ENCODE data around the gene LRRC18. TPM values are rescaled to one million over a fixed set of nuclear protein-coding genes. Genes with fewer than 3 reads are reported as not detected.

The LRRC18 gene
- not detected for total RNA-seq

DNA sequence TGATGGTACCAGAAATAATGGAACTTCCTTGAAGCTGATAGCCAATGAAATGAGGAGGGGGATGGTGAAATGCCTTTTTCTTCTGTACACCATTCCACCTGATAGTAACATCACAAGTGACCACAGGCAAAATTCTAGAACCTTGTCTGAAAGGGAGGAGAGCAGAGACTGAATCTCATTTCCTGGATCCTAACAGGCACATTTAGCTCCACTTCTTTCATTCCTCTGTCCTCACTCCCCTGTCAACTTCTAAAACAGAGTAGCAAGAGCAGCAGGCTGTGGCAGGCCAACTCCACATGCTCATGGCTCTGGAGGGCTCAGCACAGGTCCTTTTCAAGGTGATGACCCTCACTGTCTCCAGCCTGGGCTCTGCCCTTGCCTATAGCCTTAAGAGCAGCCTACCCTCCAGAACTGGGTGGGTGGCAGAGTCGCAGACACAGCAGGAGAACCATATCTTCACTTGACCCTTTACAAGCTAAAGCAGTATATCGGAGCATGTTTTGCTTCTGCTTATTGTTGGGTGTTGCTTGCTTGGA, at the start of gene LRRC18:
LRRC18 (minus strand) TSS at position 51 of the 536 bp plus-strand sequence. CDS start 25,685 bp downstream, outside the sequence.
- no peaks in the 10 kb centered on the region for H3K4me1 Mint-ChIP-seq
- no peaks in the 10 kb centered on the region for H3K9me3 Mint-ChIP-seq (ENCODE audit: low read depth)
- H3K27me3 Mint-ChIP-seq, result no peaks in the 10 kb centered on the region
- CTCF ChIA-PET, result no interaction called here
- no peak within 1 kb of the TSS for H3K4me3 Mint-ChIP-seq
- H3K27ac Mint-ChIP-seq, result no peak within 1 kb of the TSS
- ATAC-seq, result no peak
- H3K36me3 Mint-ChIP-seq, result no peaks in the 10 kb centered on the region
- DNase-seq, result peak; percentile 27

DNA sequence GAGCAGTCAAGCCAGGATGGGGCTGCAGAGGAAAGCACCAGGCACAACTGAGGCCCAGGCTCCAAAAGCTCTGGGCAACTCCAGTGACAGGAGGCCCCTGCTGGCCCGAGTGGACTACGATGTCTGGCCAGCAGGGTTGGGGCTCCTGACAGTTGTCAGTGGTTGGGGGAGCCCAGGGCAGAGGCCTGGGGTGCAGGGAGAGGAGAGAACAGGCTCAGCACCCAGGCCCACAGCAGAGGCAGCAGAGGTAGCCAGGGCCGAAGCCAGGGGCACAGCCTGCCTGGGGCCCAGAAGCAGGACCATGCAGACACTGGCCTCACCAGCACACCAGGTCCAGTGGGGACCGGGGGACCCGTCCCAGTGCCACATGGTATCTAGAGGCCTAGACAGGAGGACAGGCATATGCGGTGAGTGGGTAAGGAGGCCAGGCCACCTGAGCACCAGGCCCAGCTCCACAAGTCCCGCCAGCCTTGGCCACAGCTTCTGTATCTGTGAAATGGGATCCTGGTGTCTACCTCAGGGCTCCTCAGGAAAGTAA, 46.0 kb upstream of the LRRC18 start:
- no peaks in the 10 kb centered on the region for H3K4me1 Mint-ChIP-seq
- H3K27me3 Mint-ChIP-seq, result no peaks in the 10 kb centered on the region
- H3K9me3 Mint-ChIP-seq (ENCODE audit: low read depth), result no peaks in the 10 kb centered on the region
- H3K27ac Mint-ChIP-seq, result no peak overlapping the region
- H3K4me3 Mint-ChIP-seq, result no peak overlapping the region
- DNase-seq (no peak), ATAC-seq (no peak)
- H3K36me3 Mint-ChIP-seq, result no peaks in the 10 kb centered on the region
- CTCF ChIA-PET, result no interaction called here

GRCh38 chr10:48983648-48984351, 44.2 kb upstream of the LRRC18 start:
- ATAC-seq, result no peak
- H3K27me3 Mint-ChIP-seq, result no peaks in the 10 kb centered on the region
- H3K27ac Mint-ChIP-seq, result no peak overlapping the region
- CTCF ChIA-PET, result no interaction called here
- H3K4me1 Mint-ChIP-seq, result no peaks in the 10 kb centered on the region
- H3K36me3 Mint-ChIP-seq, result no peaks in the 10 kb centered on the region
- DNase-seq, result no peak
- no peak overlapping the region for H3K4me3 Mint-ChIP-seq
- H3K9me3 Mint-ChIP-seq (ENCODE audit: low read depth), result no peaks in the 10 kb centered on the region

DNA sequence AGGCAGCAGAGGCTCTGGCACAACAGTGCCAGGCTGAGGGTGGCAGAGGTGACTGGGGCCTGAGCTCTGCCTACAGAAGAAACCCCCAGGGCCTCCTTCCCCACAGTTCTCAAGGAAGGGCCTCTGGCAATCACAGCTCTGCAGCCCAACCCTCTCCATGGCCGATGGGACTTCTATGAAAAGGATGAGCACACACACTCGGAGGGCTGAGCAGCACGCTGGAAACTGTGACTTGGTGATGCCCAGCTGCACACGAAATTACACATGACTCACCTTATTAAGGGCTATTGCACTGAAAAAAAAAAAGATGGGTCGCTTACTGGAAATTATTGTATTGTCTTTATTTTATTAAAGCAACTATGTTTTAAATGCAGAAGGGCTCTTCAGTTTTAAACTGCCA, 42.9 kb upstream of the LRRC18 start:
- ATAC-seq, result no peak
- no peak overlapping the region for H3K27ac Mint-ChIP-seq
- CTCF ChIA-PET, result interaction anchor here (1.0 to 3.5 kb wide), 6 partner anchors 26 to 536 kb away, joined by 3 to 9 read pairs (median 4); no protein-coding TSS in a partner anchor
- no peaks in the 10 kb centered on the region for H3K27me3 Mint-ChIP-seq
- H3K4me1 Mint-ChIP-seq, result no peaks in the 10 kb centered on the region
- DNase-seq, result no peak
- H3K36me3 Mint-ChIP-seq, result no peaks in the 10 kb centered on the region
- H3K4me3 Mint-ChIP-seq, result no peak overlapping the region
- no peaks in the 10 kb centered on the region for H3K9me3 Mint-ChIP-seq (ENCODE audit: low read depth)

DNA sequence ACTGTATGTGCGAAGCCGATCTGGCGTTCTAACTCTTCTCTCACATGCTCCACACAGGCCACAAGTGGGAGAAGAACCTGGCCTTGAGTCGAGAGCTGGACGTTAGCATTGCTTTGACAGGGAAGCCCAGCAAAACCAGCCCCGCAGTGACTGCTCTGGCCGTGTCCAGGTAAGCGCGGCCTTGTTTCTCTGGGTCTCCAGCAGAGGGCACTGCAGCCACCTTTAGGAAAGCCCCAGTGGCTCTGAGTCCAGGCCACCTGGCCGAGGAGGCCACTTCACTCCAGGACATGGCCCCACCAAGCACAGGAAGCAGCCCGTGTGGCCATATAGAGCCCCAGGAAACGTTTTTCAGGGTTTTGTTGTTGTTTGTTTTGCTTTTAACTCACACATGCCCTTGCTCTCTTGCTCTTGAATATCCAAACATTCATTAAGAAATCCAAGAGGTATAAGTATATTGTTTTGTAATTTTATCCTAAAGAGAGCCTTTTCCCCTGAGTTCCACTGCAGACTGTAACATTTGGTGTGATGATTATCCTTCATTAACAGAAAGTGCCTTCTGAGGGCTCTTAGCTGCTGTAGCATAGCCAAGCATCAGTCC, 41.8 kb upstream of the LRRC18 start:
- Mint-ChIP-seq H3K27ac (no peak overlapping the region), H3K4me1 (no peaks in the 10 kb centered on the region), H3K4me3 (no peak overlapping the region), H3K9me3 (ENCODE audit: low read depth) (no peaks in the 10 kb centered on the region), H3K36me3 (no peaks in the 10 kb centered on the region), H3K27me3 (no peaks in the 10 kb centered on the region)
- ATAC-seq, result peak; percentile 66
- peak; percentile 61 for DNase-seq
- CTCF ChIA-PET, result interaction anchor here (1.0 to 3.5 kb wide), 5 partner anchors 183 to 537 kb away, joined by 3 to 9 read pairs (median 5); no protein-coding TSS in a partner anchor

- Mint-ChIP-seq H3K4me1 (no peaks in the 10 kb centered on the region), H3K27me3 (no peaks in the 10 kb centered on the region), H3K4me3 (no peak overlapping the region), H3K27ac (no peak overlapping the region), H3K36me3 (no peaks in the 10 kb centered on the region), H3K9me3 (ENCODE audit: low read depth) (no peaks in the 10 kb centered on the region)
- ATAC-seq (no peak), DNase-seq (no peak)
- CTCF ChIA-PET, result interaction anchor here (1.7 to 3.3 kb wide), 2 partner anchors 186 to 533 kb away, joined by 4 to 9 read pairs; no protein-coding TSS in a partner anchor
Measured at GRCh38 chr10:48978318-48978717, 38.7 kb upstream of the LRRC18 start.

- DNase-seq, result no peak
- H3K36me3 Mint-ChIP-seq, result no peaks in the 10 kb centered on the region
- no peak overlapping the region for H3K4me3 Mint-ChIP-seq
- no peak overlapping the region for H3K27ac Mint-ChIP-seq
- ATAC-seq, result no peak
- no peaks in the 10 kb centered on the region for H3K9me3 Mint-ChIP-seq (ENCODE audit: low read depth)
- CTCF ChIA-PET, result interaction anchor here (0.8 to 1.1 kb wide), 3 partner anchors 188 to 533 kb away, joined by 3 to 4 read pairs (median 3); no protein-coding TSS in a partner anchor
- no peaks in the 10 kb centered on the region for H3K4me1 Mint-ChIP-seq
- peaks cover 3% of the 10 kb centered on the region for H3K27me3 Mint-ChIP-seq
Measured at GRCh38 chr10:48976196-48976595, 36.6 kb upstream of the LRRC18 start.

DNA sequence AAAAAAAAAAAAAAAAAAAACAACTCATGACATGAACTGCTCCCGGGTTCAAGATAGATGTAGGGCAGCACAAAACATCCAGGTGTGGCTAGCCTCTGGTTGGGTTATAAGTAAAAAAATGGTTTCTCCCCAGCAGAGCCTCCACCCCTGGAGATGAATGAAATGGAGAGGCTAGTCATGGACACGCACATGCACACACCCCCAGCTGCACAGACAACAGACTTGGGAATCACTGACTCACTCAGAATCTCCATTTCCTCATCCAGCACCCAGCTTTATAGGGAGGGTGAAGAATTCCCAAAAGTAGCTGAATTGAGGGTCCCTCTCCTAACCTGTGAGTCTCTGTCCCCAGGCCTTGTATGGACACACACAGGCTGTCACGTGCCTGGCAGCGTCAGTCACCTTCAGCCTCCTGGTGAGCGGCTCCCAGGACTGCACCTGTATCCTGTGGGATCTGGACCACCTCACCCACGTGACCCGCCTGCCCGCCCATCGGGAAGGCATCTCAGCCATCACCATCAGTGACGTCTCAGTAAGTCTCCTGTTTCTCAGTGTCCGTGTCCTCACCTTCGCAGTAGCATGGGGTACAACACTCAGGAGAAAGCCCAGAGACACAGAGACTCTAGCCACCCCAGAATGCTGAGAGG, 35.0 kb upstream of the LRRC18 start:
- ATAC-seq, result no peak
- DNase-seq, result no peak
- peaks cover 2% of the 10 kb centered on the region for H3K4me1 Mint-ChIP-seq
- no peak overlapping the region for H3K4me3 Mint-ChIP-seq
- no peaks in the 10 kb centered on the region for H3K36me3 Mint-ChIP-seq
- H3K27ac Mint-ChIP-seq, result no peak overlapping the region
- H3K9me3 Mint-ChIP-seq (ENCODE audit: low read depth), result no peaks in the 10 kb centered on the region
- peaks cover 3% of the 10 kb centered on the region for H3K27me3 Mint-ChIP-seq
- CTCF ChIA-PET, result interaction anchor here (1.0 to 1.2 kb wide), 2 partner anchors 318 to 538 kb away, joined by 3 to 4 read pairs; no protein-coding TSS in a partner anchor

DNA sequence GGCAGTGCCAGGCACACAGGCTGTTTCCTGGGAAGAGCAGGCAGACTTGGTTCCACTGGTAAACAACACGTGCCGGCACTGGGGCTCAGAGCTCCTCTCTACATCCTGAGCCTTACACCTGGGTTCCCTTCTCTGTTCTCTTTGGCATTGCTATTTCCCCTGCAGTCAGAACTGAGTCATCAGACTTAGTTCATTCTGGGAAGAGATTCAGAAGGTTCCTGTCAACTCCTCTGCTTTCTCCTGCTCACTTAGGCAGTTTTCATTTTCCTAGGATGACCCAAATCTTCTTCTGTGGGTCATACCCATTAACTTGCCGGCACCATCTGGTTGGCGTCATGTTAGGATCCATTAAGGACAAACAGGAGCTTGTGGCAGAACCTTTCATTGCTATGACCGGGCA, 33.4 kb upstream of the LRRC18 start:
- H3K27ac Mint-ChIP-seq, result no peak overlapping the region
- no peaks in the 10 kb centered on the region for H3K36me3 Mint-ChIP-seq
- peaks cover 2% of the 10 kb centered on the region for H3K4me1 Mint-ChIP-seq
- ATAC-seq, result no peak
- H3K9me3 Mint-ChIP-seq (ENCODE audit: low read depth), result no peaks in the 10 kb centered on the region
- no peak overlapping the region for H3K4me3 Mint-ChIP-seq
- peaks cover 3% of the 10 kb centered on the region for H3K27me3 Mint-ChIP-seq
- no peak for DNase-seq
- CTCF ChIA-PET, result no interaction called here

- DNase-seq (no peak), ATAC-seq (no peak)
- Mint-ChIP-seq H3K36me3 (no peaks in the 10 kb centered on the region), H3K27ac (no peak overlapping the region), H3K9me3 (ENCODE audit: low read depth) (no peaks in the 10 kb centered on the region), H3K4me3 (no peak overlapping the region), H3K27me3 (peaks cover 3% of the 10 kb centered on the region), H3K4me1 (peaks cover 2% of the 10 kb centered on the region)
- CTCF ChIA-PET, result no interaction called here
Measured at GRCh38 chr10:48970654-48971053, 31.0 kb upstream of the LRRC18 start.

- H3K27ac Mint-ChIP-seq, result no peak overlapping the region
- H3K27me3 Mint-ChIP-seq, result peaks cover 3% of the 10 kb centered on the region
- H3K9me3 Mint-ChIP-seq (ENCODE audit: low read depth), result no peaks in the 10 kb centered on the region
- no peaks in the 10 kb centered on the region for H3K36me3 Mint-ChIP-seq
- H3K4me3 Mint-ChIP-seq, result no peak overlapping the region
- CTCF ChIA-PET, result no interaction called here
- ATAC-seq, result no peak
- no peak for DNase-seq
- H3K4me1 Mint-ChIP-seq, result peaks cover 2% of the 10 kb centered on the region
Measured at GRCh38 chr10:48970046-48970445, 30.4 kb upstream of the LRRC18 start.

GRCh38 chr10:48968036-48968435, 28.4 kb upstream of the LRRC18 start:
- Mint-ChIP-seq H3K9me3 (ENCODE audit: low read depth) (no peaks in the 10 kb centered on the region), H3K27me3 (peaks cover 3% of the 10 kb centered on the region), H3K4me3 (no peak overlapping the region), H3K36me3 (no peaks in the 10 kb centered on the region), H3K27ac (no peak overlapping the region), H3K4me1 (peaks cover 2% of the 10 kb centered on the region)
- CTCF ChIA-PET, result no interaction called here
- ATAC-seq (no peak), DNase-seq (no peak)

- CTCF ChIA-PET, result no interaction called here
- DNase-seq, result no peak
- H3K9me3 Mint-ChIP-seq (ENCODE audit: low read depth), result no peaks in the 10 kb centered on the region
- no peak for ATAC-seq
- H3K27ac Mint-ChIP-seq, result no peak overlapping the region
- H3K4me1 Mint-ChIP-seq, result no peaks in the 10 kb centered on the region
- no peaks in the 10 kb centered on the region for H3K36me3 Mint-ChIP-seq
- no peak overlapping the region for H3K4me3 Mint-ChIP-seq
- H3K27me3 Mint-ChIP-seq, result peaks cover 10% of the 10 kb centered on the region
Measured at GRCh38 chr10:48965460-48965859, 25.8 kb upstream of the LRRC18 start.

All from activated CD8-positive, alpha-beta memory T cell treated with anti-CD3 and anti-CD28 coated beads, Interleukin-2, amount 10 ng/mL, durations not matched to agents 7 days and 5 days (primary cell).